Skeletal muscle tissue (tissue), 4 donors: ENCODE data around the gene ALDH3B1. TPM values are rescaled to one million over a fixed set of nuclear protein-coding genes. Genes with fewer than 3 reads are reported as not detected.

ENCODE experiments used
- H3K27ac ChIP-seq: one replicate; pipeline ENCODE4 v1.7.0; 2013; ENCODE audit warnings: mild to moderate bottlenecking, low read depth, low read length, inconsistent platforms
- H3K27me3 ChIP-seq, 3 donors: one replicate each; pipeline ENCODE4 v1.7.0; 2013; ENCODE audit warnings: low read length in 3 of 3; ENCODE audit not compliant: control insufficient read depth in 3 of 3, insufficient read depth in 3 of 3
- H3K36me3 ChIP-seq, 3 donors: one replicate each; pipeline ENCODE4 v1.7.0; 2013; ENCODE audit warnings: low read length in 3 of 3; ENCODE audit not compliant: control insufficient read depth in 3 of 3, insufficient read depth in 3 of 3
- H3K4me1 ChIP-seq, 3 donors: one replicate each; pipeline ENCODE4 v1.7.0; 2013; ENCODE audit warnings: low read length in 3 of 3, mild to moderate bottlenecking in 3 of 3; ENCODE audit not compliant: control insufficient read depth in 3 of 3, insufficient read depth in 3 of 3
- H3K4me3 ChIP-seq, 3 donors: one replicate each; pipeline ENCODE4 v1.7.0; 2013; ENCODE audit warnings: low read length in 3 of 3
- H3K9ac ChIP-seq, 3 donors: one replicate each; pipeline ENCODE4 v1.7.0; 2013; ENCODE audit warnings: low read length in 3 of 3, mild to moderate bottlenecking in 3 of 3, moderate library complexity in 2 of 3, low read depth in 1 of 3
- H3K9me3 ChIP-seq, 3 donors: one replicate each; pipeline ENCODE4 v1.7.0; 2013; ENCODE audit warnings: low read length in 3 of 3; ENCODE audit not compliant: control insufficient read depth in 3 of 3
- total RNA-seq: library from RNA; depleted of rRNA; stranded (reverse); fragments of >200 nt; gene quantifications from one replicate; pipeline ENCODE4 v1.2.3, GENCODE V29; 2014
- donor health status: Osteomylitis.

The ALDH3B1 gene
- total RNA-seq, 1 donor from 2014 or later, result 2.6 TPM

- Histone ChIP-seq H3K9ac (peak overlapping the region; percentile 57 to 87 (median 69)), H3K27me3 (no peaks in the 10 kb centered on the region), H3K27ac (peak overlapping the region; percentile 79), H3K36me3 (peaks cover 11 to 24% (median 17%) of the 10 kb centered on the region in 3 donors), H3K4me3 (peak overlapping the region in 2 of 3 donors; percentile 74 to 78), H3K9me3 (no peaks in the 10 kb centered on the region), H3K4me1 (peaks cover 49 to 65% (median 54%) of the 10 kb centered on the region in 3 donors)
These were observed 27.5 kb downstream of the ALDH3B1 start for GRCh38 chr11:68037411-68038225.

- no peaks in the 10 kb centered on the region for H3K9me3 ChIP-seq
- H3K27me3 ChIP-seq, result no peaks in the 10 kb centered on the region
- H3K27ac ChIP-seq, result peak overlapping the region; percentile 79
- H3K36me3 ChIP-seq, result peaks cover 6 to 19% (median 17%) of the 10 kb centered on the region in 3 donors
- peak overlapping the region; percentile 69 to 89 (median 87) for H3K9ac ChIP-seq
- H3K4me1 ChIP-seq, result peaks cover 43 to 58% (median 48%) of the 10 kb centered on the region in 3 donors
- peak overlapping the region; percentile 73 to 78 (median 74) for H3K4me3 ChIP-seq
These were observed 28.1 kb downstream of the ALDH3B1 start for GRCh38 chr11:68038226-68038717.

GRCh38 chr11:68038718-68039525, 28.8 kb downstream of the ALDH3B1 start, which contains the start of gene TCIRG1:
TSS of gene TCIRG1 (plus strand) at chr11:68039025. CDS start at chr11:68041272, 2,247 bp downstream.
- Histone ChIP-seq H3K36me3 (peaks cover 5 to 14% (median 13%) of the 10 kb centered on the region in 3 donors), H3K4me1 (peaks cover 37 to 52% (median 41%) of the 10 kb centered on the region in 3 donors), H3K9ac (peak within 1 kb of the TSS; percentile 69 to 89 (median 87)), H3K9me3 (no peaks in the 10 kb centered on the region), H3K4me3 (peak within 1 kb of the TSS; percentile 73 to 78 (median 74)), H3K27ac (peak within 1 kb of the TSS; percentile 79), H3K27me3 (no peaks in the 10 kb centered on the region)

- H3K9ac ChIP-seq, result peak overlapping the region; percentile 68 to 87 (median 69)
- H3K27me3 ChIP-seq, result no peaks in the 10 kb centered on the region
- peaks cover 0 to 11% (median 9%) of the 10 kb centered on the region in 3 donors for H3K36me3 ChIP-seq
- peak overlapping the region; percentile 79 for H3K27ac ChIP-seq
- peaks cover 33 to 48% (median 37%) of the 10 kb centered on the region in 3 donors for H3K4me1 ChIP-seq
- H3K4me3 ChIP-seq, result peak overlapping the region; percentile 73 to 78 (median 74)
- no peaks in the 10 kb centered on the region for H3K9me3 ChIP-seq
These were observed 29.5 kb downstream of the ALDH3B1 start for GRCh38 chr11:68039526-68040086.

- H3K27me3 ChIP-seq, result no peaks in the 10 kb centered on the region
- peaks cover 0 to 7% (median 6%) of the 10 kb centered on the region in 3 donors for H3K36me3 ChIP-seq
These were observed 30.2 kb downstream of the ALDH3B1 start for GRCh38 chr11:68040101-68040956.

GRCh38 chr11:68040957-68041591, 30.9 kb downstream of the ALDH3B1 start:
- Histone ChIP-seq H3K36me3 (peaks cover 0 to 4% (median 3%) of the 10 kb centered on the region in 3 donors), H3K27ac (peak overlapping the region; percentile 79), H3K4me3 (peak overlapping the region in 2 of 3 donors; percentile 69 to 74), H3K9ac (peak overlapping the region in 2 of 3 donors; percentile 60 to 87), H3K27me3 (no peaks in the 10 kb centered on the region), H3K9me3 (no peaks in the 10 kb centered on the region), H3K4me1 (peaks cover 33 to 46% (median 37%) of the 10 kb centered on the region in 3 donors)

More at GRCh38 chr11:68040101-68040956, 30.2 kb downstream of the ALDH3B1 start:
- H3K9ac ChIP-seq, result peak overlapping the region; percentile 60 to 87 (median 61)
- no peaks in the 10 kb centered on the region for H3K9me3 ChIP-seq
- peak overlapping the region; percentile 79 for H3K27ac ChIP-seq
- H3K4me3 ChIP-seq, result peak overlapping the region; percentile 69 to 74 (median 73)
- H3K4me1 ChIP-seq, result peaks cover 33 to 48% (median 37%) of the 10 kb centered on the region in 3 donors

- Histone ChIP-seq H3K9ac (peak overlapping the region in 1 of 3 donors; percentile 14), H3K9me3 (no peaks in the 10 kb centered on the region), H3K4me1 (peaks cover 31 to 40% (median 31%) of the 10 kb centered on the region in 3 donors), H3K4me3 (no peak overlapping the region), H3K27me3 (no peaks in the 10 kb centered on the region), H3K36me3 (no peaks in the 10 kb centered on the region), H3K27ac (no peak overlapping the region)
These were observed 31.6 kb downstream of the ALDH3B1 start for GRCh38 chr11:68041617-68042218.

- Histone ChIP-seq H3K4me3 (no peak overlapping the region), H3K36me3 (no peaks in the 10 kb centered on the region), H3K9me3 (no peaks in the 10 kb centered on the region), H3K4me1 (peaks cover 24 to 33% (median 24%) of the 10 kb centered on the region in 3 donors), H3K27ac (no peak overlapping the region), H3K9ac (no peak overlapping the region), H3K27me3 (no peaks in the 10 kb centered on the region)
These were observed 32.3 kb downstream of the ALDH3B1 start for GRCh38 chr11:68042219-68043028.
